ENCODE data around the gene HSD11B1L.
A peak's percentile ranks its signal among the peaks of the same experiment; 100 is the strongest.

HSD11B1L gene

DNA sequence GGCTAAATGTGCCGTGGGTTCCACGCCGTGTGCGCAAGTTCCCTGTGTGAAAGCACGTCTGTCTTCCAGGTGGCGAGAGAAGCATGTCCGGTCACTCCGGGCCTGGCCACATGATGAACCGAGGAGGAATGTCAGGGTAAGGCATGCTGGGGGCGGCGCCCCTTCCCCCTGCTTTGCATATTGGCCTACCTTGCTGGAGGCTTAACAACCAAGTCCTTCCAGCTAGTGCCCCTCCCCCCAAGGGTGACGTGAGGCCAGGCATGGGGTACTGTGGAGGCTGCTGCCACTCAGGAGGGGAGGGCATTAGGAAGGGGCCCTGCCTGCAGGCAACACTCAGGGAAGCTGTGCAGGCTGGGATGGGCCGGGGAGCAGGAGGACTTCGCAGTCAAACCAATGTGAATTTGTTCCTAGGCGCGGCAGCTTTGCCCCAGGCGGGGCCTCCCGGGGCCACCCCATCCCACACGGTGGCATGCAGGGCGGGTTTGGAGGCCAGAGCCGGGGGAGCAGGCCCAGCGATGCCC, 13.0 kb upstream of the HSD11B1L start:
- no peak for DNase-seq

DNA sequence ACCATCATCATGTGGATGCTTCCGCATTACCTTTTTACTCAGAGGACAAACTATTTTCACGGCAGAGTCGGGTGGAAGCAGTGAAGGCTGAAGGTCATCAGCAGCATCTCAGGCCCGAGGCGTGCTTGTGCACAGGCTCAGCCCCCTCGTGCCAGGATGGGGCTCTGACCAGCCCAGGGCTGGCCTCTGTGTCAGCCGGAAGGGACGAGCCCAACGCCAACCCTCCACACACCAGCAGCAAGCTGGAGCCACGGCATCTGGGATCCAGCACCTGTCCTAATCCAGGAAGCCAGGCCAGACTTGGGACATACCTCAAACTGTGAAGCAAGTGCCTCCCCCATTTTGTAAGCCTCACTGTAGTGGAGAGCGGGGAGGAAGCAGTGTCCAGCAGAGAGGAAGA, 11.6 kb upstream of the HSD11B1L start:
- no peak for DNase-seq

GRCh38 chr19:5671600-5671999, 9.2 kb upstream of the HSD11B1L start:
- no peak for DNase-seq

- no peak for DNase-seq
These were observed 7.9 kb upstream of the HSD11B1L start for GRCh38 chr19:5672708-5673459.

- DNase-seq, result no peak
These were observed 7.1 kb upstream of the HSD11B1L start for GRCh38 chr19:5673752-5674151.

DNA sequence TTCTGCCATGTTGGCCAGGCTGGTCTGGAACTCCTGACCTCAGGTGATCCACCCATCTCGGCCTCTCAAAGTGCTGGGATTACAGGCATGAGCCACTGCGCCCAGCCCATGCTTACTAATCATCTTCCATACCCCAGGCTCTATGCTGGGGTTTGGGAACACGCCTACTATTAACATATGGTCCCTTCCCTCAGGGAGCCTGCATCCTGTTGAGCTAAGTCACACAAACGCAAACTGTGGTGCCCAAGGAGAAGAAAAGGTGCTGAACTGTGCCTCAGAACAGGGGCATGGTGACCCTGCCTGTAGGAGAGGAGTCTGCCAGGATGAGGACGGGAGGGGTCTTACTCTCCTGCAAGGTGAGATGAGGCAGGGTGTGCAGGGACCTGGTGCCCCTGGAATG, 6.1 kb upstream of the HSD11B1L start:
- DNase-seq, result no peak

GRCh38 chr19:5676105-5676771, 4.6 kb upstream of the HSD11B1L start:
- DNase-seq, result no peak

- no peak for DNase-seq
These were observed 4.1 kb upstream of the HSD11B1L start for GRCh38 chr19:5676772-5677105.

- no peak for DNase-seq
These were observed 3.7 kb upstream of the HSD11B1L start for GRCh38 chr19:5677136-5677535.

- DNase-seq, result no peak
These were observed 3.2 kb upstream of the HSD11B1L start for GRCh38 chr19:5677580-5677979.

DNA sequence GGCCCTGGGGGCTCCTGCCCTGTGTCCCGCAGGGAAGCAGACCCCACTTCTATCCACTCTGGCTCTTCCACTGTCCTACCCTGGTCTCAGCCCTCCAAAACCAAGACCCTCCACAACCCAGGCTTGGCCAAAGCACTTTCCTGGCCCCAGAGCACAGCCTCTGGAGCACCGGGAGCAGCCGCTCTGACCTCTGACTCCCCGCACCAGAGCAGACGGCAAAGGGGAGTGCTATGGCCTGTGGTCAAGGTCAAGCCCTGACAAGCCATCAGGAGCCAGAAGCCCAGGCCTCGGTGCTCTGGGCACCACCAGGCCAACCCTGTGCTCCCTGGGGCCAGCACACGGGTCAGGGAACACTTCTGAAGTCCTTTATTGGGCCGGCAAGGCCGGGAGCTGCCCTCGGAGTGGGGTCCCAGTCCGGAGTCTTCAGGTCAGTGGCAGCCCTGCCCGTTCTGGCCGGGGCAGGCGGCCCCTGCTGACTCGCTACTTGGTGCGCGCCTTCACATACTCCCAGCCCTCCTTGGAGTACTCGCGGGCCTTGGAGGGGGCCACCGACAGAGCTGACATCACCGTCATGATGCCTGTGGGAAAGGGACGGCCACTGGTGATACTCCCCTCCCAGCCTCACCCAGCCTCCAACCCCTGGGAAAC, 2.6 kb upstream of the HSD11B1L start:
- no peak for DNase-seq

DNA sequence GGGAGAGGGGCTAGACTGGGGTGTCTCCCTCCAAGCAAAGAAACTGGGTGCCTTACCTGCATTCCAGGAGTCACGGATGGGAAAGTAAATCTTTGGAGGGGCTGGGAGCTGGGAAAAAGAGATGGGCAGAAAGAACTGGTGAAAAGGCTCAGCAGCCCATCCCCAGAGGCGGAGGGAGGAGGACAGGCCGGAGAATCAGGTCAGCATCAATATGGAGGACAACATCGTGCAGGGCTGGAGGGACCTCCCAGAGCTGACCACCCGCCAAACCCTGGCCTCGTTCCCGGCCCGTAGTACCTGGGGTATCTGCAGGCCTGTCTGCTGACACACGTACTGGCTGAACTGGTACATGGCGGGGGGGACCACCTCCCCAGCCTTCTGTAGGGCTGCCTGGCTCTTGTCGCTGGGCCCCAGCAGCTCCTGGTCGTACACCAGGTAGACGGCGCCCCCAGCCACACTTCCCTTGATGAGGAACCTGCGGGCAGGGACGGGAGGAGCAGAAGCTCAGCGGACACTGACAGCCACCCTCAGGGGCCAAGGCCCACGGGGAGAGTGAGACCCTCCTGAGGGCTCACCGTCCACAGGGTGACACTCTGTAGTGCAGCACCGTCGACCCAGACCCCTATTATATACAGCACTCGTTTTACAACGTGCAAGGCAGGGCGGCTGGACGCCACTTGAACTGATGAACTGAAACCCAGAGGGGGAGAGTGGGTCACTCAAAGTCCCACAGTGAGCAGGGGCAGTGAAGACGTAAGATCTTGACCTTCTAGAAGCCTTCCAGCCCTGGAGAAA, 1.3 kb upstream of the HSD11B1L start:
- no peak for DNase-seq

DNA sequence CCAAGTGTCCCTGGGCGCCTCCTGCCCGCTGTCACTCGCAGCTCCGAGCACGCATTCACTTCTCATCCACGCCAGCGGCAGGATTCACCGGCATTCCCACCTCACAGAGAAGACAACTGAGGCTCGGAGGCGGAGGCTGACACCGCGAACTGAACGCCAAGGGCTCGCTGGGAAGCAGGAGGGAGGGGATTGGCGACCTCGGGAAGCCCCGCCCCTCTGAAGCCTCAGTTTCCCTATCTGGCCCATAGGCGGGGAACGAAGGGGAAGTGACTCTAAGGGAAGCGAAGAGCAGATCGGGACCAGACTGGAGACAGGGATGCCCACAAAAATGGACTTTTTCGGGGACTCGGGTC, 767 bp upstream of the HSD11B1L start:
- no peak for DNase-seq

DNA sequence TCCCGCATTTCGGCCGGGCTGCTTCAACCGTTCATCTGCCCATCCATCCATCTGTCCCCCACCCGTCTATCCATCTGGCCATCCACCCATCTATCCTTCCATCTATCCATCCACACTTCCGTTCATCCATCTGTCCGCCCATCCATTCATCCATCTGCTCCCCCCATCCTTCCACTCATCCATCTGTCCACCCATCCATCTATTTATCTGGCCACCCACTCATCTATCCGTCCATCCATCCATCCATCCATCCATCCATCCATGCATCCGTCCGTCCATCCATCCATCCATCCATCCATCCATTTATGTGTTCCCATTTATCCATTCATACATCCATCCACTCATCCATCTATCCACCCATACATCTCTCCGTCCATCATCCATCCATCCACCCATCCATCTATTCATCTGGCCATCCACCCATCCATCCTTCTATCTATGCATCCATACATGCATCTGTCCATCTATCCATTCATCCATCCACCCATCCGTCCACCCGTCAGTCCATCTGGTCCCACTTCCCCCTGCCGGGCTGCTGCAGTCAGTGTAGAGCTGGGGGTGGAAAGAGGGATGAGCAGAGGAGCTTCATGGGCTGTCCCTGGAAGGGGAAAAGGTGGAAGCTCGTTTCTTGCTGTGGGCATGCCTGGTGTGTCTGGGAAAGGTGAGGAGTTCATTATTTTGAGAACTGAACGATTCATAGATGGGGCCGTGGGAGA, 722 bp downstream of the HSD11B1L start:
- DNase-seq, result no peak

DNA sequence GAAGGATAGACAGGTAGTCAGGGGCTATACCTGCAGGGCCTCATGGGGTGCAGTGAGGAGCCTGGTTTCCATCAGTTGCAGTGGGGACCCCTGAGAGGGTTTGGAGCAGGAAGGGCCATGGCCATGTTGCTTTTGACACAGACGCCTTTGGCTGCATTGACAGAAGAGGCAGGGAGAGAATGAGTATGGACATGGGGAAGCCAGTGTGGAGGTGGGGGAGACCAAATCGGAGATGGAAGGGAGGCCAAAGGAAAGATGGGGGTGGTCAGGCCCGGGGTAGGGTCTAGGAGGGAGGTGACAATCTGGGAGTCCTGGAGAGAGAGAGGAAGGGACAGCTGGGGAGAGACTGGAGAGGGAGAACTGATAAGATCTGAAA, 1.3 kb downstream of the HSD11B1L start:
- no peak for DNase-seq

GRCh38 chr19:5683177-5683886, 2.5 kb downstream of the HSD11B1L start:
- DNase-seq, result no peak

DNA sequence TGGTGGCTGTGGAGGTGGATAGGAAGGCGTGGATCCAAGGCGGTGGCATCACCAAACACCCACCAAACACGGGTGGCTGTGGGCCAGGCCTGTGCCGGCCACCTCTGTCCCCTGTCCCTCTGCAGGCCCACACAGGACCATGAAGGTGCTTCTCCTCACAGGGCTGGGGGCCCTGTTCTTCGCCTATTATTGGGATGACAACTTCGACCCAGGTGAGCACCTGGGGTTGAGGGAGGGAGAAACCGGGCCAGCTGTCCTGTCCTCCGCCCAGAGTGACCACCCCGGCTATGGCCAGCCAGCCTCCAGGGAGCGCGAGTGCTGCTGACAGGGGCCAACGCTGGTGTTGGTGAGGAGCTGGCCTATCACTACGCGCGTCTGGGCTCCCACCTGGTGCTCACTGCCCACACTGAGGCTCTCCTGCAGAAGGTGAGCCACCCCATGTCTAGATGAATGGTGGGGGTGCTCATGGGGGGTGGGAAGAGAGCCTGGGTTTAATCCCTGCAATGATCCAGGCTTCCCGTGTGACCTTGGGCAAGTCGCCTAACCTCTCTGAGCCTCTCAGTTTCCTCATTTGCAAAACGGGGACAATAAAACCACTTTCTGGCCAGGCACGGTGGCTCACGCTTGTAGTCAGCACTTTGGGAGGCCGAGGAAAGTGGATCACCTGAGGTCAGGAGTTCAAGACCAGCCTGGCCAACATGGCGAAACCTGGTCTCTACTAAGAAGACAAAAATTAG, 4.0 kb downstream of the HSD11B1L start:
- no peak for DNase-seq

- no peak for DNase-seq
These were observed 5.5 kb downstream of the HSD11B1L start for GRCh38 chr19:5686326-5686646.

- DNase-seq, result peak; percentile 85
These were observed 6.0 kb downstream of the HSD11B1L start for GRCh38 chr19:5686647-5687359.

- no peak for DNase-seq
These were observed 6.8 kb downstream of the HSD11B1L start for GRCh38 chr19:5687360-5688198.
